ENCODE measurements around the gene NTM. TPM values are rescaled to one million over a fixed set of nuclear protein-coding genes. Genes with fewer than 3 reads are reported as not detected.

Gene NTM
- total and polyA plus RNA-seq, 2 of the 8 experiments (the other 6 are each of a cell fraction or from before 2014, with no cell fraction given) = 13.4 to 20.0 TPM

- H3K4me3 ChIP-seq (ENCODE audit: extremely low read depth in 1 of 4, insufficient read depth in 2 of 4, low read depth in 3 of 4, low read length in 4 of 4) = no peak overlapping the region
- no peak overlapping the region for H3K9ac ChIP-seq (replicated peaks in 1 of 4; ENCODE audit: extremely low read depth in 1 of 4, low read depth in 3 of 4, low read length in 3 of 4)
- no peak overlapping the region for H3K23ac ChIP-seq (ENCODE audit: insufficient read length)
- no peak overlapping the region for H3K4me2 ChIP-seq (ENCODE audit: insufficient read depth in 1 of 2, low read depth in 2 of 2, low read length in 2 of 2)
- H2BK15ac ChIP-seq (ENCODE audit: low read length) = no peak overlapping the region
- H2BK12ac ChIP-seq (ENCODE audit: low read depth, low read length) = no peak overlapping the region
- H3K14ac ChIP-seq (ENCODE audit: insufficient read length) = no peak overlapping the region
- no peaks in the 10 kb centered on the region for H3K79me1 ChIP-seq (ENCODE audit: low read depth, low read length)
- no peaks in the 10 kb centered on the region for H3K36me3 ChIP-seq (ENCODE audit: control insufficient read depth in 2 of 4, insufficient read depth in 4 of 4, low read length in 3 of 4)
- H4K91ac ChIP-seq (replicated peaks; ENCODE audit: insufficient read length, low read length) = no peak overlapping the region
- H2BK5ac ChIP-seq (ENCODE audit: low read depth, low read length) = no peak overlapping the region
- no peak overlapping the region for H4K8ac ChIP-seq (ENCODE audit: extremely low read depth, insufficient read depth, low read length)
- no peak overlapping the region for H3K4ac ChIP-seq (replicated peaks; ENCODE audit: insufficient read length, low read depth, low read length)
- H3K23me2 ChIP-seq (ENCODE audit: low read depth, low read length) = no peaks in the 10 kb centered on the region
- H3K56ac ChIP-seq (replicated peaks; ENCODE audit: insufficient read length, low read depth, low read length) = no peak overlapping the region
- no peaks in the 10 kb centered on the region for H3K79me2 ChIP-seq (ENCODE audit: control insufficient read depth in 1 of 2, insufficient read depth in 2 of 2, low read length in 2 of 2)
- TF ChIP-seq SUZ12 (IDR thresholded peaks at IDR 0.05; ENCODE audit: low read length) (no peak), TAF1 (IDR thresholded peaks at IDR 0.05; ENCODE audit: low read depth, low read length) (no peak), MAX (IDR thresholded peaks at IDR 0.05) (no peak), CHD2 (IDR thresholded peaks at IDR 0.05; ENCODE audit: low read length) (no peak)
- no peak overlapping the region for H2AK5ac ChIP-seq (ENCODE audit: low read depth, low read length)
- peaks cover under 1 to 17% (median 10%) of the 10 kb centered on the region in 4 experiments for H3K4me1 ChIP-seq (replicated peaks in 1 of 4; ENCODE audit: control insufficient read depth in 3 of 4, insufficient read depth in 4 of 4, low read length in 3 of 4)
- H2BK20ac ChIP-seq (ENCODE audit: low read length) = no peak overlapping the region
- no peak overlapping the region for H2AFZ ChIP-seq (ENCODE audit: low read length)
- H4K20me1 ChIP-seq (replicated peaks in 1 of 2; ENCODE audit: control insufficient read depth in 1 of 2, insufficient read depth in 2 of 2, low read length in 2 of 2) = no peaks in the 10 kb centered on the region
- DNase-seq (ENCODE audit: low read depth in 1 of 2, low spot score in 2 of 2) (no peak), FAIRE-seq (no peak)
- H2BK120ac ChIP-seq (replicated peaks; ENCODE audit: low read depth, low read length) = no peak overlapping the region
- H3K18ac ChIP-seq (ENCODE audit: extremely low read depth, low read length) = no peak overlapping the region
- no peaks in the 10 kb centered on the region; a peak in 1 of 7 replicates for H3K27me3 ChIP-seq (replicated peaks in 1 of 4; ENCODE audit: control insufficient read depth in 3 of 4, extremely low read depth in 1 of 4, insufficient read depth in 3 of 4, low read length in 3 of 4)
- POLR2A ChIA-PET (ENCODE audit: partially characterized antibody) = interaction anchor here (0.9 kb wide), 1 partner anchor 14 kb away, joined by 3 read pairs; no protein-coding TSS in a partner anchor
- H3K27ac ChIP-seq (ENCODE audit: low read depth, low read length) = no peak overlapping the region
- WGBS, 2 experiments (ENCODE audit: extremely low coverage in 1 of 2, insufficient coverage in 1 of 2, insufficient read length in 1 of 2, insufficient replicate concordance in 2 of 2, low coverage in 1 of 2, low lambda C conversion rate in 2 of 2, missing lambda C conversion rate in 1 of 2) = 81% methylated on average over 4 of the region's 4 CpGs; no CpG with 5 or more reads in 1 of the 2 experiments
- H3K9me3 ChIP-seq (ENCODE audit: insufficient read depth in 2 of 2, low read depth in 1 of 2, low read length in 1 of 2) = no peaks in the 10 kb centered on the region
- H4K5ac ChIP-seq (ENCODE audit: insufficient read length, low read depth, low read length) = no peak overlapping the region
- CTCF ChIA-PET (ENCODE audit: partially characterized antibody) = interaction anchor here (0.8 to 38.6 kb wide), 11 partner anchors 11 to 531 kb away, joined by 3 to 1023 read pairs (median 3); no protein-coding TSS in a partner anchor
Observed at GRCh38 chr11:131595797-131596196, 225.4 kb downstream of the NTM start.
